ENCODE data around the gene HAUS7. TPM values are rescaled to one million over a fixed set of nuclear protein-coding genes. Genes with fewer than 3 reads are reported as not detected.

HAUS7 gene
- total RNA-seq, 2 donors from 2014 or later, result 18.1 to 35.7 TPM

- Histone ChIP-seq H3K36me3 (no peaks in the 10 kb centered on the region), H3K4me1 (replicated peaks) (no peaks in the 10 kb centered on the region), H3K9me3 (no peaks in the 10 kb centered on the region), H3K27me3 (replicated peaks; ENCODE audit: insufficient read depth) (no peaks in the 10 kb centered on the region), H3K27ac (no peak overlapping the region), H3K4me3 (no peak overlapping the region)
- peak; percentile 46 for TF ChIP-seq POLR2AphosphoS5 (IDR thresholded peaks at IDR 0.05)
- TF ChIP-seq CTCF (IDR thresholded peaks at IDR 0.05), result no peak
- peak; percentile 41 for DNase-seq (ENCODE audit: low spot score)
- WGBS, result 37% methylated on average over 8 of the region's 12 CpGs
- intact Hi-C loops (cut with DNase I), result no loop called here
Observed at GRCh38 chrX:153456161-153456560, 14.2 kb downstream of the HAUS7 start.

- DNase-seq (ENCODE audit: low spot score), result no peak
- WGBS, result 81% methylated on average over 13 of the region's 16 CpGs
- Histone ChIP-seq H3K4me1 (replicated peaks) (no peaks in the 10 kb centered on the region), H3K36me3 (no peaks in the 10 kb centered on the region), H3K4me3 (no peak overlapping the region), H3K27ac (no peak overlapping the region), H3K9me3 (no peaks in the 10 kb centered on the region), H3K27me3 (replicated peaks; ENCODE audit: insufficient read depth) (no peaks in the 10 kb centered on the region)
- TF ChIP-seq CTCF (IDR thresholded peaks at IDR 0.05), result no peak
- no peak for TF ChIP-seq POLR2AphosphoS5 (IDR thresholded peaks at IDR 0.05)
- TF ChIP-seq POLR2A (IDR thresholded peaks at IDR 0.05), result no peak
- intact Hi-C loops (cut with DNase I), result no loop called here
Observed at GRCh38 chrX:153455571-153455970, 14.8 kb downstream of the HAUS7 start.

GRCh38 chrX:153454901-153455550 is 15.3 kb downstream of the HAUS7 start:
- Histone ChIP-seq H3K27me3 (replicated peaks; ENCODE audit: insufficient read depth) (no peaks in the 10 kb centered on the region), H3K27ac (no peak overlapping the region), H3K4me3 (no peak overlapping the region), H3K4me1 (replicated peaks) (no peaks in the 10 kb centered on the region), H3K36me3 (no peaks in the 10 kb centered on the region), H3K9me3 (no peaks in the 10 kb centered on the region)
- TF ChIP-seq CTCF (IDR thresholded peaks at IDR 0.05) (no peak), POLR2A (IDR thresholded peaks at IDR 0.05) (no peak), POLR2AphosphoS5 (IDR thresholded peaks at IDR 0.05) (no peak)
- intact Hi-C loops (cut with DNase I), result no loop called here
- 57% methylated on average over 10 of the region's 16 CpGs for WGBS
- DNase-seq (ENCODE audit: low spot score), result no peak

GRCh38 chrX:153450949-153451277 is 19.5 kb downstream of the HAUS7 start:
- intact Hi-C loops (cut with DNase I), result no loop called here
- DNase-seq (ENCODE audit: low spot score), result no peak
- TF ChIP-seq POLR2A (IDR thresholded peaks at IDR 0.05), result no peak
- TF ChIP-seq CTCF (IDR thresholded peaks at IDR 0.05), result no peak
- TF ChIP-seq POLR2AphosphoS5 (IDR thresholded peaks at IDR 0.05), result no peak
- WGBS, result 95% methylated on average over 8 of the region's 8 CpGs
- Histone ChIP-seq H3K36me3 (no peaks in the 10 kb centered on the region), H3K4me3 (no peak overlapping the region), H3K27me3 (replicated peaks; ENCODE audit: insufficient read depth) (no peaks in the 10 kb centered on the region), H3K27ac (no peak overlapping the region), H3K9me3 (no peaks in the 10 kb centered on the region), H3K4me1 (replicated peaks) (no peaks in the 10 kb centered on the region)

GRCh38 chrX:153450114-153450948 is 20.0 kb downstream of the HAUS7 start:
- DNase-seq (ENCODE audit: low spot score), result no peak
- WGBS, result 89% methylated on average over 15 of the region's 26 CpGs
- Histone ChIP-seq H3K36me3 (no peaks in the 10 kb centered on the region), H3K9me3 (no peaks in the 10 kb centered on the region), H3K27me3 (replicated peaks; ENCODE audit: insufficient read depth) (no peaks in the 10 kb centered on the region), H3K4me1 (replicated peaks) (no peaks in the 10 kb centered on the region), H3K4me3 (no peak overlapping the region), H3K27ac (no peak overlapping the region)
- no peak for TF ChIP-seq CTCF (IDR thresholded peaks at IDR 0.05)
- no peak for TF ChIP-seq POLR2AphosphoS5 (IDR thresholded peaks at IDR 0.05)
- no peak for TF ChIP-seq POLR2A (IDR thresholded peaks at IDR 0.05)
- intact Hi-C loops (cut with DNase I), result no loop called here
